ENCODE results near the gene PXT1.
"Not testable (repeated sequence)": the region's sequence is repeated elsewhere in the genome, so short reads cannot be mapped to it uniquely, and the experiment has no call there.

The PXT1 gene

GRCh38 chr6:36461646-36462045 is 19.0 kb upstream of the PXT1 start:
- Mint-ChIP-seq H3K9me3 (no peaks in the 10 kb centered on the region), H3K27me3 (ENCODE audit: low read depth) (no peaks in the 10 kb centered on the region), H3K36me3 (ENCODE audit: low read depth) (peaks cover 19% of the 10 kb centered on the region), H3K27ac (no peak overlapping the region), H3K4me1 (ENCODE audit: low read depth) (peaks cover 15% of the 10 kb centered on the region), H3K4me3 (no peak overlapping the region)

- Mint-ChIP-seq H3K4me3 (no peak overlapping the region), H3K27me3 (ENCODE audit: low read depth) (no peaks in the 10 kb centered on the region), H3K27ac (no peak overlapping the region), H3K4me1 (ENCODE audit: low read depth) (peaks cover 15% of the 10 kb centered on the region), H3K9me3 (no peaks in the 10 kb centered on the region), H3K36me3 (ENCODE audit: low read depth) (peaks cover 19% of the 10 kb centered on the region)
Observed at GRCh38 chr6:36460916-36461315, 18.3 kb upstream of the PXT1 start.

- no peak overlapping the region for H3K27ac Mint-ChIP-seq
- H3K9me3 Mint-ChIP-seq: no peaks in the 10 kb centered on the region
- no peaks in the 10 kb centered on the region for H3K27me3 Mint-ChIP-seq (ENCODE audit: low read depth)
- no peak overlapping the region for H3K4me3 Mint-ChIP-seq
- peaks cover 17% of the 10 kb centered on the region for H3K36me3 Mint-ChIP-seq (ENCODE audit: low read depth)
- peaks cover 14% of the 10 kb centered on the region for H3K4me1 Mint-ChIP-seq (ENCODE audit: low read depth)
Observed at GRCh38 chr6:36459501-36459900, 16.8 kb upstream of the PXT1 start.

- Mint-ChIP-seq H3K4me1 (ENCODE audit: low read depth) (peaks cover 3% of the 10 kb centered on the region), H3K27me3 (ENCODE audit: low read depth) (no peaks in the 10 kb centered on the region), H3K27ac (no peak overlapping the region), H3K9me3 (no peaks in the 10 kb centered on the region), H3K36me3 (ENCODE audit: low read depth) (peaks cover 7% of the 10 kb centered on the region), H3K4me3 (no peak overlapping the region)
Observed at GRCh38 chr6:36455486-36456027, 12.9 kb upstream of the PXT1 start.

- H3K9me3 Mint-ChIP-seq; H3K4me3 Mint-ChIP-seq; H3K27me3 Mint-ChIP-seq (ENCODE audit: low read depth); H3K4me1 Mint-ChIP-seq (ENCODE audit: low read depth); H3K27ac Mint-ChIP-seq: not testable (repeated sequence)
- peaks cover 25% of the 10 kb centered on the region for H3K36me3 Mint-ChIP-seq (ENCODE audit: low read depth)
Observed at GRCh38 chr6:36452897-36453296, 10.2 kb upstream of the PXT1 start.

- H3K9me3 Mint-ChIP-seq; H3K4me3 Mint-ChIP-seq; H3K27ac Mint-ChIP-seq; H3K27me3 Mint-ChIP-seq (ENCODE audit: low read depth): not testable (repeated sequence)
- H3K4me1 Mint-ChIP-seq (ENCODE audit: low read depth): peaks cover 18% of the 10 kb centered on the region
- H3K36me3 Mint-ChIP-seq (ENCODE audit: low read depth): peaks cover 28% of the 10 kb centered on the region
Observed at GRCh38 chr6:36449173-36449572, 6.5 kb upstream of the PXT1 start.

GRCh38 chr6:36445621-36446020 is 3.0 kb upstream of the PXT1 start:
- Mint-ChIP-seq H3K4me1 (ENCODE audit: low read depth) (peaks cover 32% of the 10 kb centered on the region), H3K4me3 (peak overlapping the region; percentile 19), H3K27ac (peak overlapping the region; percentile 2), H3K27me3 (ENCODE audit: low read depth) (no peaks in the 10 kb centered on the region), H3K36me3 (ENCODE audit: low read depth) (peaks cover 30% of the 10 kb centered on the region), H3K9me3 (peaks cover 4% of the 10 kb centered on the region)

- peak overlapping the region; percentile 89 for H3K4me3 Mint-ChIP-seq
- H3K9me3 Mint-ChIP-seq: peaks cover 4% of the 10 kb centered on the region
- peak overlapping the region; percentile 93 for H3K27ac Mint-ChIP-seq
- no peaks in the 10 kb centered on the region for H3K27me3 Mint-ChIP-seq (ENCODE audit: low read depth)
- peaks cover 28% of the 10 kb centered on the region for H3K4me1 Mint-ChIP-seq (ENCODE audit: low read depth)
- peaks cover 27% of the 10 kb centered on the region for H3K36me3 Mint-ChIP-seq (ENCODE audit: low read depth)
Observed at GRCh38 chr6:36444470-36444869, 1.8 kb upstream of the PXT1 start.

GRCh38 chr6:36443471-36444428 is 1.1 kb upstream of the PXT1 start:
- peak overlapping the region; percentile 89 for H3K4me3 Mint-ChIP-seq
- H3K27ac Mint-ChIP-seq: peak overlapping the region; percentile 93
- peaks cover 28% of the 10 kb centered on the region for H3K4me1 Mint-ChIP-seq (ENCODE audit: low read depth)
- H3K27me3 Mint-ChIP-seq (ENCODE audit: low read depth): no peaks in the 10 kb centered on the region
- peaks cover 20% of the 10 kb centered on the region for H3K36me3 Mint-ChIP-seq (ENCODE audit: low read depth)
- H3K9me3 Mint-ChIP-seq: peaks cover 2% of the 10 kb centered on the region

GRCh38 chr6:36442103-36442670 is 467 bp downstream of the PXT1 start:
- Mint-ChIP-seq H3K27ac (peak overlapping the region; percentile 93), H3K4me3 (peak overlapping the region; percentile 89), H3K4me1 (ENCODE audit: low read depth) (peaks cover 28% of the 10 kb centered on the region)

GRCh38 chr6:36441307-36441894 is 1.3 kb downstream of the PXT1 start:
- Mint-ChIP-seq H3K27me3 (ENCODE audit: low read depth) (no peaks in the 10 kb centered on the region), H3K4me3 (peak overlapping the region; percentile 62), H3K4me1 (ENCODE audit: low read depth) (peaks cover 28% of the 10 kb centered on the region), H3K36me3 (ENCODE audit: low read depth) (peaks cover 11% of the 10 kb centered on the region), H3K9me3 (no peaks in the 10 kb centered on the region), H3K27ac (peak overlapping the region; percentile 90)

More at GRCh38 chr6:36442103-36442670, 467 bp downstream of the PXT1 start:
- Mint-ChIP-seq H3K36me3 (ENCODE audit: low read depth) (peaks cover 12% of the 10 kb centered on the region), H3K9me3 (no peaks in the 10 kb centered on the region), H3K27me3 (ENCODE audit: low read depth) (no peaks in the 10 kb centered on the region)

GRCh38 chr6:36436466-36436865 is 6.2 kb downstream of the PXT1 start:
- Mint-ChIP-seq H3K9me3 (no peaks in the 10 kb centered on the region), H3K27ac (no peak overlapping the region), H3K4me3 (no peak overlapping the region), H3K27me3 (ENCODE audit: low read depth) (no peaks in the 10 kb centered on the region), H3K36me3 (ENCODE audit: low read depth) (no peaks in the 10 kb centered on the region), H3K4me1 (ENCODE audit: low read depth) (peaks cover 3% of the 10 kb centered on the region)

GRCh38 chr6:36432151-36432671 is 10.4 kb downstream of the PXT1 start:
- Mint-ChIP-seq H3K27me3 (ENCODE audit: low read depth) (no peaks in the 10 kb centered on the region), H3K27ac (no peak overlapping the region), H3K36me3 (ENCODE audit: low read depth) (no peaks in the 10 kb centered on the region), H3K9me3 (no peaks in the 10 kb centered on the region), H3K4me1 (ENCODE audit: low read depth) (no peaks in the 10 kb centered on the region), H3K4me3 (no peak overlapping the region)

- Mint-ChIP-seq H3K4me3 (no peak overlapping the region), H3K27me3 (ENCODE audit: low read depth) (no peaks in the 10 kb centered on the region), H3K9me3 (no peaks in the 10 kb centered on the region), H3K36me3 (ENCODE audit: low read depth) (no peaks in the 10 kb centered on the region), H3K27ac (no peak overlapping the region), H3K4me1 (ENCODE audit: low read depth) (no peaks in the 10 kb centered on the region)
Observed at GRCh38 chr6:36431197-36431596, 11.5 kb downstream of the PXT1 start.

Measured in T-helper 1 cell treated with Interleukin-12 subunit alpha and Interleukin-12 subunit beta and Interleukin-4 antibody, amounts not matched to agents 30 μg/mL and 1 μg/mL, for 36 hours (primary cell).